IPS-18a (cell line): ENCODE measurements around the gene ATRN.
"Not testable (repeated sequence)": the region's sequence is repeated elsewhere in the genome, so short reads cannot be mapped to it uniquely, and the experiment has no call there.

Source experiments
- H3K27ac ChIP-seq: one replicate; pipeline ENCODE4 v1.5.1; 2013; ENCODE audit warnings: low read length
- H3K27me3 ChIP-seq: one replicate; pipeline ENCODE4 v1.6.1; 2013; ENCODE audit warnings: mild to moderate bottlenecking, low read length; ENCODE audit not compliant: control insufficient read depth, insufficient read depth
- H3K36me3 ChIP-seq: one replicate; pipeline ENCODE4 v1.6.1; 2013; ENCODE audit warnings: low read depth, low read length; ENCODE audit not compliant: control insufficient read depth
- H3K4me1 ChIP-seq: one replicate; pipeline ENCODE4 v1.6.1; 2013; ENCODE audit warnings: low read depth, low read length; ENCODE audit not compliant: control insufficient read depth
- H3K4me3 ChIP-seq: one replicate; pipeline ENCODE4 v1.5.1; 2013; ENCODE audit warnings: low read length
- H3K9ac ChIP-seq: one replicate; pipeline ENCODE4 v1.6.1; 2013; ENCODE audit warnings: mild to moderate bottlenecking, low read length, moderate library complexity
- H3K9me3 ChIP-seq: one replicate; pipeline ENCODE4 v1.6.1; 2013; ENCODE audit warnings: low read depth, low read length; ENCODE audit not compliant: control insufficient read depth

ATRN gene

DNA sequence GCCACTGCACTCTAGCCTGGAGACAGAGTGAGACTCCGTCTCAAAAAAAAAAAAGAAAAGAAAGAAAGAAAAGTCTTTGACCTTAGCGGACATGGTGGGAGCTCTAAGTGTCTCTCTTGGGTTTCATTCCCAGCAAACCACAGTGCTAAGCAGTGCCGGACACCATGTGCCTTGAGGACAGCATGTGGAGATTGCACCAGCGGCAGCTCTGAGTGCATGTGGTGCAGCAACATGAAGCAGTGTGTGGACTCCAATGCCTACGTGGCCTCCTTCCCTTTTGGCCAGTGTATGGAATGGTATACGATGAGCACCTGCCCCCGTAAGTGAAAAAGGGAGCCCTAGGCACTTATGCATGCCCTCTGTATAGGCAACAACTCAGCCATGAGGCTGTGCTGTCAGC is 112.9 kb downstream of the ATRN start:
- no peaks in the 10 kb centered on the region for H3K27me3 ChIP-seq
- H3K27ac ChIP-seq, result no peak overlapping the region
- no peak overlapping the region for H3K9ac ChIP-seq
- H3K9me3 ChIP-seq, result no peaks in the 10 kb centered on the region
- no peak overlapping the region for H3K4me3 ChIP-seq
- H3K4me1 ChIP-seq, result no peaks in the 10 kb centered on the region
- peaks cover 7% of the 10 kb centered on the region for H3K36me3 ChIP-seq

DNA sequence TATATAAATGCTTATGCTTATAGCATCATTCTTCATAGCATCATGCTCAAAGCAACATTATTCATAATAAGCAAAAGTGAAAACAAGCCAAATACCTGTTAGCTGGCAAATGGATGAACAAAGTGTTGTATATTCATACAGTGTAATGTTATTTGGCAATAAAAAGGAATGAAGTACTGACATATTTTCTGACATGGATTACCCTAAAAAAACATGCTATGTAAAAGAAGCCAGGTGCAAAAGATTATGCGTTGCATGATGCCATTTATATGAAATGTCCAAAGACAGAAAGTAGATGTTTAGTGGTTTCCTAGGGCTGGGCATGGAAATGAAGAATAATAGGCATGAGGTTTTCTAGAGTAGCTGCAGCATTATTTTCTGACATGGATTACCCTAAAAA is 115.3 kb downstream of the ATRN start:
- no peaks in the 10 kb centered on the region for H3K27me3 ChIP-seq
- no peaks in the 10 kb centered on the region for H3K4me1 ChIP-seq
- H3K36me3 ChIP-seq, result peaks cover 7% of the 10 kb centered on the region
- H3K9me3 ChIP-seq, result no peaks in the 10 kb centered on the region
- no peak overlapping the region for H3K9ac ChIP-seq
- no peak overlapping the region for H3K27ac ChIP-seq
- H3K4me3 ChIP-seq, result no peak overlapping the region

DNA sequence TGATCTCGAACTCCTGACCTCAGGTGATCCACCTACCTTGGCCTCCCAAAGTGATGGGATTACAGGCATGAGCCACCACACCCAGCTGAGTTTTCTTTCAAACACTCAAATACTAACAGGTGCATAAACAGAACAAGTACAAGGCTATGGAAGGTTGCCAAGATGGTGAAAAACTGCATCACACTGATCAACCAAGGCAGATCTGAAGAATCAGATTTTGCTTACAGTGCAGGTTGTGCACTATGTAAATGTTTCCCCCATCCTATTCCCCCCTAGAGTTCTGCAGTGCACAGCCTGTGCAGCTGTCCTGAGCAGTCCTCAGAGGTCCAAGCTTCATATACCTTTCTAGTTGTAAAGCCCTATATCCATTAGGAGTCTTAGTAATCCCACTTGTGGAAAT is 119.3 kb downstream of the ATRN start:
- H3K4me3 ChIP-seq, result no peak overlapping the region
- no peaks in the 10 kb centered on the region for H3K4me1 ChIP-seq
- H3K36me3 ChIP-seq, result peaks cover 6% of the 10 kb centered on the region
- H3K9me3 ChIP-seq, result no peaks in the 10 kb centered on the region
- no peak overlapping the region for H3K27ac ChIP-seq
- no peaks in the 10 kb centered on the region for H3K27me3 ChIP-seq
- no peak overlapping the region for H3K9ac ChIP-seq

DNA sequence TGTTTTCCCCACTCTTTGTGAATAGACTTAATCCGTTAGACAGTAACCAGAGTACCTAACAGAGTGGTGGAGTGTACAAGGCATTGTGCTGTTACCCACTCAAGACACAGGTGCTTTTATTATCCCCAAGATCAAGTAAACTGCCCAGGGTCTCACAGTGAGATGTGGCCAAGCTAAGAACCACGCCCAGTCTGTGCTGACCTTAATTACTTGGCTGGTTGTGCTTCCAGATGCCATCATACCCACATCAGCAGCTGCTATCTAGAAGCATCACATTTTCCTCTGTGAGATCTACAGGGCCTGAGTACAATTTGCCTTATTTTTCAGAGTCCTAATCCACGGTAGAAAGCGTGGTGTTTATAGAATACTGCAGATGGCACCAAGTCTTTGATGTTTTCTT is 122.1 kb downstream of the ATRN start:
- Histone ChIP-seq H3K36me3 (peaks cover 6% of the 10 kb centered on the region), H3K27ac (no peak overlapping the region), H3K9ac (no peak overlapping the region), H3K9me3 (no peaks in the 10 kb centered on the region), H3K4me3 (no peak overlapping the region), H3K27me3 (no peaks in the 10 kb centered on the region), H3K4me1 (no peaks in the 10 kb centered on the region)

DNA sequence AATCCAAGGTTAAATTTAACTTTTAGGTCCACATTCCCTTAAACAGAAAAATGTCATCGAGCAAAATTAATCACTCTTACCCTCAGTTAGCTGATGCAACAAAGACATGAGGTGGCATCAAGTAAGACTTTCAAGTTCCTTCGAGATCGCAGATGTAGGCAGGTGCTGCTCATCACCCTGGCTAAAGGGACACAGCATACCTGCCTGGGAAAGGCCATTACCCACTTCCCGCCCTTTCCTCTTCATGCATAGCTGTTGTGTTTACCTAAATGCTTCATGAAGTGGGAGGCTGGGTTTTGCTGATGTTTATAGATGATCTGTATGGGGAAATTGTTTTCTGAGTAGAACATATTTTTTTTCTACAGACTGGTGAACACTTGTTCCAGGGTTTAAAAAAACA is 124.7 kb downstream of the ATRN start:
- Histone ChIP-seq H3K36me3 (peaks cover 11% of the 10 kb centered on the region), H3K9me3 (no peaks in the 10 kb centered on the region), H3K4me1 (no peaks in the 10 kb centered on the region), H3K27me3 (no peaks in the 10 kb centered on the region), H3K9ac (no peak overlapping the region), H3K27ac (no peak overlapping the region), H3K4me3 (no peak overlapping the region)

DNA sequence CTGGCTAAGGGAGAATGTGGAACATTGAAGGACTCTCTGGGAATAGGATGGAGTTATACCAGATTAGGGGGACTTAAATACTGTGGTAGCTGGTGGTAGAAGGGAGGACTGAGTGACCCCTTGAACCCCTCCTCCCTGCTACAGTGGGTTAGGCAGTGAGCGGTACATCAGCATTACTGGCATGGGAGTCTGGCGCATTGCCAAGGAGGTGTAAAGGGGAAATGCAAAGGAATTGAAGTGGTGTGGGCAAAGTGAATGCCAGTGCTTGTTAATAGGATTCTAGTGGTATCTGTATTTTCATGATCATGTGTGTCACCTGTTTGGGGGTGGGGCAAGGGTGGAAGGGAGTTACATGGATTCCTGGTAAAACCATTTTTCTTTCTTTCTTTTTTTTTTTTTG is 132.3 kb downstream of the ATRN start:
- H3K27ac ChIP-seq, result no peak overlapping the region
- no peaks in the 10 kb centered on the region for H3K9me3 ChIP-seq
- H3K4me3 ChIP-seq, result no peak overlapping the region
- no peaks in the 10 kb centered on the region for H3K4me1 ChIP-seq
- no peaks in the 10 kb centered on the region for H3K27me3 ChIP-seq
- no peak overlapping the region for H3K9ac ChIP-seq
- peaks cover 9% of the 10 kb centered on the region for H3K36me3 ChIP-seq

DNA sequence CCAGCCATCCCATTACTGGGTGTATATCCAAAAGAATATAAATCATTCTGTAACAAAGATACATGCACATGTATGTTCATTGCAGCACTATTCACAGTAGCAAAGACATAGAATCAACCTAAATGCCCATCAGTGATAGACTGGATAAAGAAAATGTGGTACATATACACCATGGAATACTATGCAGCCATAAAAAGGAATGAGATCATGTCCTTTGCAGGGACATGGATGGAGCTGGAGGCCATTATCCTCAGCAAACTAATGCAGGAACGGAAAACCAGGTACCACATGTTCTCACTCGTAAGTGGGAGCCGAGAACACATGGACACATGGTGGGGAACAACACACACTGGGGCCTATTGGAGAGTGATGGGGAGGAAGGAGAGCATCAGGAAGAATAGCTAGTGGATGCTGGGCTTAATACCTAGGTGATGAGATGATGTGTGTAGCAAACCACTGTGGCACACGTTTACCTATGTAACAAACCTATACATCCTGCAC is 134.6 kb downstream of the ATRN start:
- not testable (repeated sequence) for H3K9me3 ChIP-seq, H3K4me3 ChIP-seq, H3K9ac ChIP-seq, H3K4me1 ChIP-seq, H3K27me3 ChIP-seq, H3K27ac ChIP-seq, H3K36me3 ChIP-seq

DNA sequence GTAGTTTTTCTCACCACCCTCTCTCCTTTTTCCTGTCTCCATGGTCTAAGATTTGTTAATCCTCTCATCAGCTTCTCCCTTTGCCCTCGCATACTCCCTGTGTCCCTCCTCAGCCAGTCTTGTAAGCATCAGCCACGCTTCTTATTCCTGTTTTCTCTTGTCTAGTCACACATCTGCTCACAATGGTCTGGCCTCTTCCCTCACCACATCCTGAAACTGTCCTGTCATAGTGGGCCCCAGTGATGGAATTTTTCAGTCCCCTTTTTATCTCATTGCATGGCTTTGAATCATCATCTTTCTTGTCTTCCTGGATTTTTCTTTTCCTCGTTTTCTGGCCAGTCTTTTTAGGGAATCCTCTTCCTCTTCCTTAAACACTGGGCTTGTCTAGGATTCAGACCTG is 135.2 kb downstream of the ATRN start:
- peaks cover 2% of the 10 kb centered on the region for H3K36me3 ChIP-seq
- H3K4me3 ChIP-seq, result no peak overlapping the region
- no peaks in the 10 kb centered on the region for H3K27me3 ChIP-seq
- H3K9me3 ChIP-seq, result no peaks in the 10 kb centered on the region
- no peak overlapping the region for H3K9ac ChIP-seq
- no peaks in the 10 kb centered on the region for H3K4me1 ChIP-seq
- no peak overlapping the region for H3K27ac ChIP-seq

DNA sequence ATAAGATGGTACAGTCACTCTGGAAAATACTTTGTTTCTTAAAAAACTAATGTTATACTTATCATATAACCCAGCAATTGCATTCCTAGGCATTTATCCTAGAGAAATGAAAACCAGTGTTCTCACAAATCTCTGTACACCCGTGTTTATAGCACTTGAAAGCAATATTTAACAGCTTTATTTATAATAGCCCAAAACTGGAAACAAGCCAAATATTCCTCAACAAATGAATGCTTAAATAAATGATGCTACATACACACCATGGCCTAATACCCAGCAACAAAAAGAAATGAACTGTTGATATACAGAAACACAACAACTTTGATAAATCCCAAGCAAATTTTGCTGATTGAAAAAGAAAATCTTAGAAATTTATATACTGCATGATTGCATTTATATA is 141.1 kb downstream of the ATRN start:
- peaks cover 5% of the 10 kb centered on the region for H3K4me1 ChIP-seq
- H3K36me3 ChIP-seq, result no peaks in the 10 kb centered on the region
- no peaks in the 10 kb centered on the region for H3K9me3 ChIP-seq
- no peak overlapping the region for H3K9ac ChIP-seq
- H3K4me3 ChIP-seq, result no peak overlapping the region
- no peak overlapping the region for H3K27ac ChIP-seq
- H3K27me3 ChIP-seq, result no peaks in the 10 kb centered on the region

DNA sequence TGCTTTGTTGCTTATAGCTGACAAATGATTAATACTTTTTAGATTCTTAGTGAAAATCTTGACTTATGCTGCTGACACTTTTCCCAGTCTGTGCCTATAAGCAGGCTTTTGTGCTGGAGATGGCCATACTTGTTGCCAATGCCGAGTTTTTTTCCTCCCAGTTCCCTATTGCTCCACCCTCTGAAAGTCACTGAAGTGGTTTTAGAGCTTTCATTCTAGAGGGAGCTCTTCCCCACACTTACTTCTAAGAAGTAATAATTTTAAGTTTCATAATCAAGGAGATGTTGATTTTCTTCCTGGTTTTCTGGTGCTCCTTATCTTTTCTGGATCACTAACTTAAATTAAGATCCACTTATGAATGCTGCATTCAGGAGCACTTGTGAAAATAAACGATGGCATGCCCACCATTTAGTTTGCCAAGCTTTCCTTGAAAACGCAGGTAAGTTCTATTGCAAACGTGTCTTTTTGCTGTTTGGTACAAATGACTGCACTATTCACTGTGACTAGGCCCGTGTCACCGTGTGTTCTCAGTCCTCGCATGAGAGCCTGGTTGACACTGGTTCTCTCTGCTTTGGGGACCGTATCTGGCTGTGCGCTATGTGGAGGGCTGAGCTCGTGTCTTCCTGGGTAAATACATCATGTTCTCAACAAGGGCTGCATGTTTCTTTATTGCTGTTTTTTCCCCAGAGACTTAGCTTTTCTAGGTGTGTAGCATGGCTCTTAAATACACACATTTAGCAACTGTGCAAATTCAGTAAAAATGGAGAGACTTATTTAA is 142.2 kb downstream of the ATRN start:
- H3K27me3 ChIP-seq, result no peaks in the 10 kb centered on the region
- H3K4me1 ChIP-seq, result peaks cover 5% of the 10 kb centered on the region
- no peak overlapping the region for H3K9ac ChIP-seq
- no peak overlapping the region for H3K4me3 ChIP-seq
- H3K9me3 ChIP-seq, result no peaks in the 10 kb centered on the region
- H3K27ac ChIP-seq, result no peak overlapping the region
- H3K36me3 ChIP-seq, result no peaks in the 10 kb centered on the region

DNA sequence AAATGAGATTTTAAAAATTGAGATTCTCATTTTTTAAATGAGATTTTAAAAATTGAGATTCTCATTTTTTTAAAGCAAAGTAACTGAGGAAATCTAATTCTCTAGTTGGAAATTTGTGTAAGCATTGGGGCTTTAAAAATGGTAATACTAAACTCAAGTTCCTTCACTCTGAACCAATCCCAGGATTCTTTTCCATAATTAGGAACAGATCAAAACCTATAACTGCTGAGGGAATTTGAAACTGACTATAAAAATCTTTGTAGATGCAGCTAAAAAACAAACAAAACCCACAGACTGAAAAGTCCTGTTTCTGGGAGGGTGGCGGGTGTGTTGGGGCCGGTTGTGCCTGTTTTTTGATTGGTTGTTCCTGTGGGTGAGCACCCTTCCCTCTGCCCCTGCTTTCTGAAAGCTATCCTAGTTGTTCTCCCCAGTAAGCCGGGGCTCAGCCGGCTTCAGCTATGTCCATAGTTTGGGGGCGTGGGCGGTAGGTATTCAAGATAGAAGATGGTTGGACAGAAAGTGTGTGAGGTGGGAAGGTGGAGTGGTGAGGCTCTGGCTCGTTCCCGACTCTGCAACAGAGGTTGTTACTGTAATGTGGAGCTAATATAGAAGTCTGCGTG is 143.1 kb downstream of the ATRN start:
- Histone ChIP-seq H3K4me3 (no peak overlapping the region), H3K27ac (no peak overlapping the region), H3K27me3 (no peaks in the 10 kb centered on the region), H3K36me3 (no peaks in the 10 kb centered on the region), H3K9ac (no peak overlapping the region), H3K9me3 (no peaks in the 10 kb centered on the region), H3K4me1 (peaks cover 5% of the 10 kb centered on the region)

DNA sequence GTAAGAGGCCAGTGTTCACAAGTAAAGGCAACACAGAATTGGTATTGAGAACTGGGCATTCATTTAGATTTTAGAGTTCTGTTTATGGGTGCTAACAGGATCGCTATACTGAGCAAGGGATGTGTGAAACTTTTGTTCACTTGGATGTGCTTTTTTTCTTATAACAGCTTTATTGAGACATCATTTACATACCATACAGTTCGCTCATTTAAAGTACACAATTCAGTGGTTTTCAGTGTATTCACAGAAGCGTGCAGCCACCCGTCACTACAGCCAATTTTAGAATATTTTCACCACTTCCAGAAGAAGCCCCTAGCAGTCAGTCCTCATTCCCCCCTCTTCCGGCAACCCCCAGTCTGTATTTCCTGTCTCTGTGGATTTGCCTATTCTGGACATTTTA is 143.6 kb downstream of the ATRN start:
- Histone ChIP-seq H3K36me3 (no peaks in the 10 kb centered on the region), H3K9me3 (no peaks in the 10 kb centered on the region), H3K27me3 (no peaks in the 10 kb centered on the region), H3K27ac (no peak overlapping the region), H3K4me3 (no peak overlapping the region), H3K4me1 (peaks cover 5% of the 10 kb centered on the region), H3K9ac (no peak overlapping the region)
